GM12891 (cell line): ENCODE measurements around the gene ADGRB2.

Source experiments
- POLR2A ChIP-seq: IDR thresholded peaks from 2 replicates; pipeline ENCODE4 v1.6.1; 2011; ENCODE audit warnings: low read depth, low read length, control low read depth
- POLR2AphosphoS5 ChIP-seq: IDR thresholded peaks from 2 replicates; pipeline ENCODE4 v1.6.1; 2011; ENCODE audit warnings: low read depth, low read length, control low read depth
- SPI1 ChIP-seq: IDR thresholded peaks from 2 replicates; pipeline ENCODE4 v1.6.1; 2011; ENCODE audit warnings: low read depth, low read length, control low read depth
- TAF1 ChIP-seq: IDR thresholded peaks from 2 replicates; pipeline ENCODE4 v1.6.1; 2011; ENCODE audit warnings: low read depth, low read length, control low read depth

GRCh38 chr1:31776032-31776431, 11.9 kb upstream of the ADGRB2 start:
- TF ChIP-seq POLR2AphosphoS5 (no peak), TAF1 (no peak), SPI1 (no peak), POLR2A (no peak)
